Neuronal stem cell (in vitro differentiated cells): Measurements from ENCODE around the gene ANKIB1.

Experiments used
- DNase-seq: peaks from one replicate; pipeline ENCODE4 v3.0.0-alpha.2; 2013; ENCODE audit warnings: low spot score
- H2AFZ ChIP-seq: one replicate; pipeline ENCODE4 v1.6.1; 2013; ENCODE audit warnings: mild to moderate bottlenecking, low read length, inconsistent platforms
- H2AK5ac ChIP-seq: 2 replicates; pipeline ENCODE4 v1.6.1; 2013; ENCODE audit warnings: low read depth, mild to moderate bottlenecking, inconsistent platforms, low read length, moderate library complexity, mixed read lengths
- H2BK120ac ChIP-seq: 2 replicates; pipeline ENCODE4 v1.6.1; 2013; ENCODE audit warnings: low read depth, mild to moderate bottlenecking, inconsistent platforms, low read length, moderate library complexity, mixed read lengths
- H2BK12ac ChIP-seq: one replicate; pipeline ENCODE4 v1.6.1; 2013; ENCODE audit warnings: low read length, inconsistent platforms
- H2BK15ac ChIP-seq: 2 replicates; pipeline ENCODE4 v1.6.1; 2013; ENCODE audit warnings: mild to moderate bottlenecking, low read length, inconsistent platforms, mixed read lengths
- H2BK5ac ChIP-seq: one replicate; pipeline ENCODE4 v1.6.1; 2013; ENCODE audit warnings: inconsistent platforms, mild to moderate bottlenecking, low read length, moderate library complexity
- H3K14ac ChIP-seq: one replicate; pipeline ENCODE4 v1.6.1; 2013; ENCODE audit warnings: low read length, inconsistent platforms
- H3K18ac ChIP-seq: 2 replicates; pipeline ENCODE4 v1.6.1; 2013; ENCODE audit warnings: low read length, inconsistent platforms
- H3K23ac ChIP-seq: 2 replicates; pipeline ENCODE4 v1.6.1; 2013; ENCODE audit warnings: low read depth, mild to moderate bottlenecking, mixed read lengths, low read length, inconsistent platforms; ENCODE audit not compliant: poor library complexity
- H3K27ac ChIP-seq: replicated peaks from 3 replicates; pipeline ENCODE4 v1.5.1; 2013; ENCODE audit warnings: low read length, inconsistent platforms
- H3K27me3 ChIP-seq, 3 experiments: 2 replicates each; pipeline ENCODE4 v1.6.1; 2013; ENCODE audit warnings: low read length in 3 of 3, mild to moderate bottlenecking in 2 of 3, inconsistent platforms in 1 of 3, low read depth in 1 of 3, mixed read lengths in 1 of 3, moderate library complexity in 1 of 3; ENCODE audit not compliant: control insufficient read depth in 3 of 3, insufficient read depth in 3 of 3
- H3K36me3 ChIP-seq, 2 donors: replicated peaks in 1 of 2; 2 replicates each; pipeline ENCODE4 v1.6.1; 2013; ENCODE audit warnings: low read length in 2 of 2; ENCODE audit not compliant: control insufficient read depth in 2 of 2, insufficient read depth in 2 of 2
- H3K4ac ChIP-seq: 2 replicates; pipeline ENCODE4 v1.6.1; 2013; ENCODE audit warnings: inconsistent platforms, mild to moderate bottlenecking, low read length, moderate library complexity
- H3K4me1 ChIP-seq, 2 donors: 1 replicate in 1 of 2; 2 replicates in 1 of 2; pipeline ENCODE4 v1.6.1; 2013; ENCODE audit warnings: low read length in 2 of 2, low read depth in 1 of 2; ENCODE audit not compliant: control insufficient read depth in 2 of 2, insufficient read depth in 1 of 2
- H3K4me2 ChIP-seq: one replicate; pipeline ENCODE4 v1.6.1; 2013; ENCODE audit warnings: mild to moderate bottlenecking, low read length, inconsistent platforms; ENCODE audit not compliant: insufficient read depth, poor library complexity, severe bottlenecking
- H3K4me3 ChIP-seq, 2 donors: 2 replicates each; pipeline ENCODE4 v1.5.1; 2013; ENCODE audit warnings: low read length in 2 of 2, mild to moderate bottlenecking in 2 of 2, inconsistent platforms in 1 of 2, moderate library complexity in 1 of 2
- H3K79me1 ChIP-seq: one replicate; pipeline ENCODE4 v1.6.1; 2013; ENCODE audit warnings: low read depth, mild to moderate bottlenecking, inconsistent platforms, low read length, moderate library complexity
- H3K9ac ChIP-seq: one replicate; pipeline ENCODE4 v1.6.1; 2013; ENCODE audit warnings: mild to moderate bottlenecking, low read depth, low read length, inconsistent platforms; ENCODE audit not compliant: poor library complexity
- H3K9me3 ChIP-seq, 2 donors: replicated peaks in 1 of 2; 2 replicates each; pipeline versions ENCODE3 to v1.6.1; 2013; ENCODE audit warnings: low read length in 2 of 2, mild to moderate bottlenecking in 2 of 2, inconsistent platforms in 1 of 2, low read depth in 1 of 2, mixed read lengths in 1 of 2, moderate library complexity in 1 of 2; ENCODE audit not compliant: control insufficient read depth in 2 of 2, insufficient read depth in 1 of 2
- H4K8ac ChIP-seq: one replicate; pipeline ENCODE4 v1.6.1; 2013; ENCODE audit warnings: low read depth, mild to moderate bottlenecking, inconsistent platforms, low read length, moderate library complexity
- H4K91ac ChIP-seq: one replicate; pipeline ENCODE4 v1.6.1; 2013; ENCODE audit warnings: low read length, low read depth, mild to moderate bottlenecking, inconsistent platforms; ENCODE audit not compliant: poor library complexity
- WGBS, 2 donors: extraction: QIAGEN DNeasy Blood & Tissue Kit; methylation state at CpG; one replicate each; pipeline ENCODE4 v1.1.7; 2013; ENCODE audit warnings: missing lambda C conversion rate in 2 of 2, mixed read lengths in 1 of 2; ENCODE audit not compliant: insufficient read length in 2 of 2, insufficient replicate concordance in 1 of 2; ENCODE audit errors: extremely low coverage in 2 of 2; 5-methylcytosine and 5-hydroxymethylcytosine counted together

ANKIB1 gene

GRCh38 chr7:92331508-92331907 is 85.7 kb downstream of the ANKIB1 start:
- no peak overlapping the region for H2AFZ ChIP-seq
- H3K27ac ChIP-seq = no peak overlapping the region
- no peak overlapping the region for H3K14ac ChIP-seq
- peaks cover 4 to 19% of the 10 kb centered on the region in 2 donors for H3K36me3 ChIP-seq
- no peak overlapping the region for H3K9ac ChIP-seq
- no peaks in the 10 kb centered on the region for H3K27me3 ChIP-seq
- H4K91ac ChIP-seq = no peak overlapping the region
- no peak overlapping the region for H3K18ac ChIP-seq
- H2BK12ac ChIP-seq = no peak overlapping the region
- H3K4me1 ChIP-seq = no peaks in the 10 kb centered on the region
- H3K4me3 ChIP-seq = no peak overlapping the region
- no peak overlapping the region for H3K4me2 ChIP-seq
- no peak overlapping the region for H2BK15ac ChIP-seq
- DNase-seq = no peak
- no peak overlapping the region for H2BK5ac ChIP-seq
- H3K4ac ChIP-seq = no peak overlapping the region
- no peak overlapping the region for H4K8ac ChIP-seq
- WGBS, 2 donors = no CpG with 5 or more reads among the region's 4 CpGs
- no peak overlapping the region for H2BK120ac ChIP-seq
- H3K9me3 ChIP-seq = peaks cover 0 to 11% of the 10 kb centered on the region in 2 donors
- H3K79me1 ChIP-seq = no peaks in the 10 kb centered on the region
- no peak overlapping the region for H2AK5ac ChIP-seq
- H3K23ac ChIP-seq = no peak overlapping the region

GRCh38 chr7:92332782-92333181 is 87.0 kb downstream of the ANKIB1 start:
- Histone ChIP-seq H4K91ac (no peak overlapping the region), H3K23ac (no peak overlapping the region), H3K4me3 (no peak overlapping the region), H2AFZ (no peak overlapping the region), H3K36me3 (peaks cover 4 to 19% of the 10 kb centered on the region in 2 donors), H3K4ac (no peak overlapping the region), H3K9me3 (peaks cover 0 to 11% of the 10 kb centered on the region in 2 donors), H2AK5ac (no peak overlapping the region), H3K79me1 (no peaks in the 10 kb centered on the region), H2BK12ac (no peak overlapping the region), H4K8ac (no peak overlapping the region), H3K4me1 (no peaks in the 10 kb centered on the region), H2BK5ac (no peak overlapping the region), H3K18ac (no peak overlapping the region), H3K27ac (no peak overlapping the region), H3K9ac (no peak overlapping the region), H3K27me3 (no peaks in the 10 kb centered on the region), H3K4me2 (no peak overlapping the region), H3K14ac (no peak overlapping the region), H2BK15ac (no peak overlapping the region), H2BK120ac (no peak overlapping the region)
- WGBS, 2 donors = no CpG with 5 or more reads among the region's 3 CpGs
- DNase-seq = no peak

DNA sequence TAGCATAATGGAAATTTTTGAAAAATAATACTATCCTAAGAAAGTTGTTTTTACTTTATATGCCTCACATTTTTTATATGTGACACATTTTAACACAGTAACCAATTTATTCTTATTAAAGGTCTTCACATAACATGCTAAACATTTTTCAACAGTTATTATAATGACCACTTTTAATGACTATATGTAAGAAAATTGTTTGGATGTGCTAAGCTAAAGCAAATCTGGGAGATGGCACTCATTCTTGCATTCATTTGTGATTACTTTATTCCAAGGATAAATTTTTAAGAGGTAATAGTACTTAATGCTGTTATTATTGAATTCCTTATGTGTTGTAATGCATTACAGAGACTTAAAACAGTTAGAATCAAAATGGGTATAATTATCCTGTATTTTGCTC is 88.1 kb downstream of the ANKIB1 start:
- Histone ChIP-seq H2BK120ac (no peak overlapping the region), H3K27ac (no peak overlapping the region), H2AK5ac (no peak overlapping the region), H2AFZ (no peak overlapping the region), H3K36me3 (peaks cover 4 to 19% of the 10 kb centered on the region in 2 donors), H3K79me1 (no peaks in the 10 kb centered on the region), H3K4me2 (no peak overlapping the region), H3K4me3 (no peak overlapping the region), H3K4ac (no peak overlapping the region), H4K8ac (no peak overlapping the region), H4K91ac (no peak overlapping the region), H3K18ac (no peak overlapping the region), H3K9ac (no peak overlapping the region), H3K9me3 (peaks cover 0 to 11% of the 10 kb centered on the region in 2 donors), H2BK12ac (no peak overlapping the region), H2BK5ac (no peak overlapping the region), H3K27me3 (no peaks in the 10 kb centered on the region), H3K4me1 (no peaks in the 10 kb centered on the region), H3K14ac (no peak overlapping the region), H2BK15ac (no peak overlapping the region), H3K23ac (no peak overlapping the region)
- DNase-seq = no peak

DNA sequence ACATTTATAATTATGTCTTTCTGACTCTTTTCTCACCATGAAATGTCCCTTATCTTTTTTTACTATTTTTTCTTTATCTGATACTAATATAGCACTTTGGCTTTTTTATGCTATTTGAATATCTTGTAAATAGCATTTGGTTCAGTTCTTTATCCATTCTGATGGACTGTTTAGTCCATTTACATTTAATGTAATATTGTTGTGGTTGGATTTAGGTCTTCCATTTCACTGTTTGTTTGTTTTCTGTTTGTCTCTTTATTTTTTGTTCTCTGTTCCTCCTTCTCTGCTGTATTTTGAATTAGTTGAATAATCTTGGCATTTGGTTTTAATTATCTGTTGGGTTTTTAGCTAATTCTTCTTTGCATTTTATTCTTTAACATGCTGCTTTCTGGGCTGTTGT is 89.8 kb downstream of the ANKIB1 start:
- H3K4me1 ChIP-seq = no peaks in the 10 kb centered on the region
- no peak overlapping the region for H3K9ac ChIP-seq
- no peak overlapping the region for H2BK5ac ChIP-seq
- H3K23ac ChIP-seq = no peak overlapping the region
- DNase-seq = no peak
- H3K79me1 ChIP-seq = no peaks in the 10 kb centered on the region
- peaks cover 0 to 11% of the 10 kb centered on the region in 2 donors for H3K9me3 ChIP-seq
- H3K18ac ChIP-seq = no peak overlapping the region
- no peak overlapping the region for H2BK12ac ChIP-seq
- H3K36me3 ChIP-seq = peaks cover 4 to 15% of the 10 kb centered on the region in 2 donors
- H3K4me3 ChIP-seq = no peak overlapping the region
- H2BK120ac ChIP-seq = no peak overlapping the region
- no peak overlapping the region for H2AFZ ChIP-seq
- no peak overlapping the region for H3K4ac ChIP-seq
- H4K8ac ChIP-seq = no peak overlapping the region
- no peak overlapping the region for H4K91ac ChIP-seq
- no peak overlapping the region for H2BK15ac ChIP-seq
- H3K27ac ChIP-seq = no peak overlapping the region
- no peak overlapping the region for H2AK5ac ChIP-seq
- no peak overlapping the region for H3K14ac ChIP-seq
- H3K27me3 ChIP-seq = no peaks in the 10 kb centered on the region
- H3K4me2 ChIP-seq = no peak overlapping the region
